OCI-LY3 (cell line): Measurements from ENCODE around the gene DEPDC1B.

ENCODE experiments used
- H2AFZ ChIP-seq: fragments of 200-600, 300-600 bp; shearing (Covaris generic); 2 replicates; pipeline ENCODE4 v1.6.0; 2014; ENCODE audit warnings: antibody characterized with exemption, low read depth, low read length
- H3K27ac ChIP-seq: fragments of 200-600, 300-600 bp; sonication (generic); 2 replicates; pipeline ENCODE4 v1.5.1; 2014; ENCODE audit warnings: mild to moderate bottlenecking, low read length, moderate library complexity, mixed read lengths
- H3K27me3 ChIP-seq: fragments of 200-600, 300-600 bp; sonication (generic); 2 replicates; pipeline ENCODE4 v1.6.1; 2014; ENCODE audit warnings: low read depth, low read length, mixed read lengths
- H3K36me3 ChIP-seq: fragments of 200-600, 300-600 bp; sonication (generic); replicated peaks from 2 replicates; pipeline ENCODE3; 2014; ENCODE audit warnings: low read depth, low read length, mixed read lengths
- H3K4me1 ChIP-seq: fragments of 300-600, 200-600 bp; sonication (generic); 2 replicates; pipeline ENCODE4 v1.6.1; 2014; ENCODE audit warnings: low read length, mixed read lengths
- H3K4me2 ChIP-seq: fragments of 200-600, 300-600 bp; sonication (generic); 2 replicates; pipeline ENCODE4 v1.6.1; 2014; ENCODE audit warnings: low read length, mixed read lengths
- H3K4me3 ChIP-seq: fragments of 300-600, 200-600 bp; sonication (generic); 2 replicates; pipeline ENCODE4 v1.5.1; 2014; ENCODE audit warnings: antibody characterized with exemption, mild to moderate bottlenecking, low read length, moderate library complexity
- H3K79me2 ChIP-seq: fragments of 300-600, 200-600 bp; shearing (Covaris generic); 2 replicates; pipeline ENCODE4 v1.6.1; 2014; ENCODE audit warnings: mild to moderate bottlenecking, low read length, mixed read lengths
- H3K9ac ChIP-seq: fragments of 300-600, 200-600 bp; shearing (Covaris generic); 2 replicates; pipeline ENCODE4 v1.6.0; 2014; ENCODE audit warnings: mild to moderate bottlenecking, low read length, moderate library complexity
- H3K9me3 ChIP-seq: fragments of 200-600, 300-600 bp; shearing (Covaris generic); 2 replicates; pipeline ENCODE4 v1.6.1; 2014; ENCODE audit warnings: low read length, mixed read lengths; ENCODE audit not compliant: insufficient read depth
- H4K20me1 ChIP-seq: fragments of 200-600, 300-600 bp; sonication (generic); 2 replicates; pipeline ENCODE4 v1.6.1; 2016; ENCODE audit warnings: low read length, mixed read lengths; ENCODE audit not compliant: insufficient read depth
- EZH2phosphoT487 ChIP-seq: fragments of 200-600 bp; shearing (Covaris generic); IDR thresholded peaks from 2 replicates; pipeline ENCODE4 v1.6.1; 2018; ENCODE audit warnings: antibody characterized with exemption, mixed run types, low read depth
- TF ChIP-seq, protein P1 (sequence below): fragments of 200-600, 300-600 bp; sonication (generic); IDR thresholded peaks from 2 replicates; pipeline ENCODE4 v1.5.1; 2014; ENCODE audit warnings: antibody characterized with exemption, low read length, low read depth

Gene DEPDC1B

DNA sequence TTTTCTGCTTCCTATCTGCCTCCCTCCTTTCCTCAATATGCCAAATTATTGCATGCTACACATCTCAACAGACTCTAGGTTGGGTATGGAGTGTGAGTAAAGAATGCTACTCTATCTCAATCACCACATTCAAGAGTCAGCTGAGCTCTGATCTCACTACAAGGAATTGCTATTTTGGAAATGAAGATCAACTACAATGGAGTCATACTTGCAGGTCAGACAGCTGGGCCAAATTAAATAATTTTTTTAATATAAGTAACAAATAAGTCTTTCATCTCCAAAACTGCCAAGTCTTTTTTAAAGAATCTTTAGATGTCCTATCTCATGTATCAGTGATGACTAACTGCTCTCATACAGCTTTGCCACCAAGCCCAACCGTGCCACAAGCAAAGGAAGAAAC is 64.0 kb downstream of the DEPDC1B start:
- TF ChIP-seq EZH2phosphoT487, result no peak
- TF ChIP-seq, protein P1, sequence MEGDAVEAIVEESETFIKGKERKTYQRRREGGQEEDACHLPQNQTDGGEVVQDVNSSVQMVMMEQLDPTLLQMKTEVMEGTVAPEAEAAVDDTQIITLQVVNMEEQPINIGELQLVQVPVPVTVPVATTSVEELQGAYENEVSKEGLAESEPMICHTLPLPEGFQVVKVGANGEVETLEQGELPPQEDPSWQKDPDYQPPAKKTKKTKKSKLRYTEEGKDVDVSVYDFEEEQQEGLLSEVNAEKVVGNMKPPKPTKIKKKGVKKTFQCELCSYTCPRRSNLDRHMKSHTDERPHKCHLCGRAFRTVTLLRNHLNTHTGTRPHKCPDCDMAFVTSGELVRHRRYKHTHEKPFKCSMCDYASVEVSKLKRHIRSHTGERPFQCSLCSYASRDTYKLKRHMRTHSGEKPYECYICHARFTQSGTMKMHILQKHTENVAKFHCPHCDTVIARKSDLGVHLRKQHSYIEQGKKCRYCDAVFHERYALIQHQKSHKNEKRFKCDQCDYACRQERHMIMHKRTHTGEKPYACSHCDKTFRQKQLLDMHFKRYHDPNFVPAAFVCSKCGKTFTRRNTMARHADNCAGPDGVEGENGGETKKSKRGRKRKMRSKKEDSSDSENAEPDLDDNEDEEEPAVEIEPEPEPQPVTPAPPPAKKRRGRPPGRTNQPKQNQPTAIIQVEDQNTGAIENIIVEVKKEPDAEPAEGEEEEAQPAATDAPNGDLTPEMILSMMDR, result no peak
- H3K27ac ChIP-seq, result no peak overlapping the region
- H2AFZ ChIP-seq, result no peak overlapping the region
- H3K4me3 ChIP-seq, result no peak overlapping the region
- H4K20me1 ChIP-seq, result no peaks in the 10 kb centered on the region
- H3K9me3 ChIP-seq, result no peaks in the 10 kb centered on the region
- no peaks in the 10 kb centered on the region for H3K27me3 ChIP-seq
- no peak overlapping the region for H3K9ac ChIP-seq
- peaks cover 12% of the 10 kb centered on the region for H3K36me3 ChIP-seq
- no peak overlapping the region for H3K4me2 ChIP-seq
- H3K79me2 ChIP-seq, result no peaks in the 10 kb centered on the region
- no peaks in the 10 kb centered on the region for H3K4me1 ChIP-seq

DNA sequence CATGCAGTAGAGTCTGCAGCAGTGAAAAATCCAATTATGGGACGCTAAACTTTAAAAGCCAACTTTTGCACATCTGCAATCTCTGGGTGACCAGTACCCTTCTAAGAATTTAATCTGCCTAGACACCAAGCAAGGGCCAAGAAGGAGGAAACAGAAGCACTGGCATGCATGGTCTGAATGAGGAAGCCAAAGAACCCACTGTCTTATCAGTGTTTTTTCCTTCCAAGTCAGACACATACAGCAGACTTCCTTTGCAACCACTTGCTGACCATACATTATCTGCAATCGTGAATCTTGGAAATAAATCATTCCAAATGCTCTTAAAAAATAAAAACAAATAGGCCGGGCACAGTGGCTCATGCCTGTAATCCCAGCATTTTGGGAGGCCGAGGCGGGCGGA is 65.9 kb downstream of the DEPDC1B start:
- H4K20me1 ChIP-seq, result no peaks in the 10 kb centered on the region
- no peaks in the 10 kb centered on the region for H3K79me2 ChIP-seq
- no peaks in the 10 kb centered on the region for H3K27me3 ChIP-seq
- peaks cover 17% of the 10 kb centered on the region for H3K36me3 ChIP-seq
- no peaks in the 10 kb centered on the region for H3K4me1 ChIP-seq
- H3K9ac ChIP-seq, result no peak overlapping the region
- no peak overlapping the region for H3K4me3 ChIP-seq
- H2AFZ ChIP-seq, result no peak overlapping the region
- TF ChIP-seq, protein P1, result no peak
- no peak for TF ChIP-seq EZH2phosphoT487
- no peak overlapping the region for H3K27ac ChIP-seq
- H3K4me2 ChIP-seq, result no peak overlapping the region
- H3K9me3 ChIP-seq, result no peaks in the 10 kb centered on the region

DNA sequence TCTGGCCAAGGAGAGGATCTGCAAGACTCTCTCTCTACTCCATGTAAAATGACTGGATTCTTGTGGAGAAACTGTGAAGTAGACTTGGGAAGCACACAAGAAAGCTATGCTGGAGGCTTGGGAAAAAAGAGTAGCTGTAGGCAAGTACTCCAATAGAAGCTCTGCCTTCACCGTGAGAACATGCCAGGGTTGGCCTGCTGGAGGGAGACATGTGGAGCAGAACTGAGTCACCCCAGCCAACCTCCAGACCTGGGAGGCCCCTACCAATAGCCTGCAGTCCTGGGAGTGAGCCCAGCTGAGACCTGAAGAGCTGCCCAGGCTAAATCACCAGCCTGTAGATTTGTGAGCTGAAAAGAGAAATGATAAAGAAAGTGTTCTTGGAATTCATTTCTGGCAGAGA is 66.6 kb downstream of the DEPDC1B start:
- no peaks in the 10 kb centered on the region for H3K4me1 ChIP-seq
- H4K20me1 ChIP-seq, result no peaks in the 10 kb centered on the region
- no peak overlapping the region for H3K4me3 ChIP-seq
- no peak overlapping the region for H3K9ac ChIP-seq
- H3K36me3 ChIP-seq, result peaks cover 13% of the 10 kb centered on the region
- H3K79me2 ChIP-seq, result no peaks in the 10 kb centered on the region
- no peaks in the 10 kb centered on the region for H3K9me3 ChIP-seq
- no peaks in the 10 kb centered on the region for H3K27me3 ChIP-seq
- H2AFZ ChIP-seq, result no peak overlapping the region
- TF ChIP-seq EZH2phosphoT487, result no peak
- TF ChIP-seq, protein P1, result no peak
- H3K4me2 ChIP-seq, result no peak overlapping the region
- no peak overlapping the region for H3K27ac ChIP-seq

DNA sequence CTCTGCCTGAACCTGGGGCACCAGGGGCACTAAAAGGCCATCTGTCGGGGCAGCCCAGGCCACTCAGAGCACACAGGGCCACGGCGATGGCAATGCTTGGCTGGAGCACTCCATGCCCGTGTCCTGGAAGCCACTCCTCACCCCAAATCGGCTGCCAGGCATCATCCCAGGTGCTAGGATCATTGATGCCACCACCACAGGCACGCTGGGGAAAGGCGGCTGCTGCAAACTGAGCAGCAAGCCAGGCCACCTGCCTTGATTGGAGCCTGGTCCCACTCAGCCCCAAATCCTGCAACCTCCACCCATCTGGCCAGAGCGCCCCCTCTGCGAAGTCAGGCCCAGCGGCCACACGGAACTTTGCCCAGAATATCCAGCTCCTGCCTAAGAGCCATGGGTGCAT is 67.8 kb downstream of the DEPDC1B start:
- Histone ChIP-seq H3K4me1 (no peaks in the 10 kb centered on the region), H3K9ac (no peak overlapping the region), H4K20me1 (no peaks in the 10 kb centered on the region), H3K4me3 (no peak overlapping the region), H2AFZ (no peak overlapping the region), H3K27me3 (no peaks in the 10 kb centered on the region), H3K9me3 (no peaks in the 10 kb centered on the region), H3K36me3 (peaks cover 8% of the 10 kb centered on the region), H3K27ac (no peak overlapping the region), H3K79me2 (no peaks in the 10 kb centered on the region), H3K4me2 (no peak overlapping the region)
- TF ChIP-seq, protein P1, result no peak
- no peak for TF ChIP-seq EZH2phosphoT487
